OCI-LY3 (cell line): Measurements from ENCODE around the gene HDDC2.

Experiments used
- EZH2phosphoT487 ChIP-seq: fragments of 200-600 bp; shearing (Covaris generic); IDR thresholded peaks from 2 replicates; pipeline ENCODE4 v1.6.1; 2018; ENCODE audit warnings: antibody characterized with exemption, mixed run types, low read depth
- TF ChIP-seq, protein P1 (sequence below): fragments of 200-600, 300-600 bp; sonication (generic); IDR thresholded peaks from 2 replicates; pipeline ENCODE4 v1.5.1; 2014; ENCODE audit warnings: antibody characterized with exemption, low read length, low read depth

- TF ChIP-seq, protein P1, sequence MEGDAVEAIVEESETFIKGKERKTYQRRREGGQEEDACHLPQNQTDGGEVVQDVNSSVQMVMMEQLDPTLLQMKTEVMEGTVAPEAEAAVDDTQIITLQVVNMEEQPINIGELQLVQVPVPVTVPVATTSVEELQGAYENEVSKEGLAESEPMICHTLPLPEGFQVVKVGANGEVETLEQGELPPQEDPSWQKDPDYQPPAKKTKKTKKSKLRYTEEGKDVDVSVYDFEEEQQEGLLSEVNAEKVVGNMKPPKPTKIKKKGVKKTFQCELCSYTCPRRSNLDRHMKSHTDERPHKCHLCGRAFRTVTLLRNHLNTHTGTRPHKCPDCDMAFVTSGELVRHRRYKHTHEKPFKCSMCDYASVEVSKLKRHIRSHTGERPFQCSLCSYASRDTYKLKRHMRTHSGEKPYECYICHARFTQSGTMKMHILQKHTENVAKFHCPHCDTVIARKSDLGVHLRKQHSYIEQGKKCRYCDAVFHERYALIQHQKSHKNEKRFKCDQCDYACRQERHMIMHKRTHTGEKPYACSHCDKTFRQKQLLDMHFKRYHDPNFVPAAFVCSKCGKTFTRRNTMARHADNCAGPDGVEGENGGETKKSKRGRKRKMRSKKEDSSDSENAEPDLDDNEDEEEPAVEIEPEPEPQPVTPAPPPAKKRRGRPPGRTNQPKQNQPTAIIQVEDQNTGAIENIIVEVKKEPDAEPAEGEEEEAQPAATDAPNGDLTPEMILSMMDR, result no peak
- TF ChIP-seq EZH2phosphoT487, result no peak
These were observed 65.0 kb downstream of the HDDC2 start for GRCh38 chr6:125236536-125237327.
